KMS-11 (cell line): ENCODE data around the gene TMC5.

Source experiments
- H2AFZ ChIP-seq: fragments of 200-600 bp; sonication (generic); 2 replicates; pipeline ENCODE4 v1.6.1; 2016; ENCODE audit warnings: antibody characterized with exemption, mixed run types, low read depth
- H3K27ac ChIP-seq: fragments of 200-600 bp; sonication (generic); 2 replicates; pipeline ENCODE4 v1.6.1; 2016; ENCODE audit warnings: mild to moderate bottlenecking, mixed run types
- H3K27me3 ChIP-seq: fragments of 200-600 bp; sonication (generic); 2 replicates; pipeline ENCODE4 v1.6.1; 2017; ENCODE audit warnings: mild to moderate bottlenecking, low read depth, mixed run types, moderate library complexity; ENCODE audit not compliant: insufficient read depth
- H3K36me3 ChIP-seq: fragments of 200-600 bp; sonication (generic); 2 replicates; pipeline ENCODE4 v1.6.1; 2017; ENCODE audit warnings: mild to moderate bottlenecking, mixed run types; ENCODE audit not compliant: insufficient read depth
- H3K4me1 ChIP-seq: fragments of 200-600 bp; sonication (generic); 2 replicates; pipeline ENCODE4 v1.6.1; 2016; ENCODE audit warnings: mild to moderate bottlenecking, low read depth, mixed run types; ENCODE audit not compliant: poor library complexity, severe bottlenecking
- H3K4me2 ChIP-seq: fragments of 200-600 bp; sonication (generic); 2 replicates; pipeline ENCODE4 v1.7.0; 2016; ENCODE audit warnings: mild to moderate bottlenecking, mixed run types
- H3K4me3 ChIP-seq: fragments of 200-600 bp; sonication (generic); IDR thresholded peaks from 2 replicates; pipeline ENCODE4 v1.6.1; 2017; ENCODE audit warnings: low read depth, low read length, mixed read lengths; ENCODE audit not compliant: insufficient read depth
- H3K79me2 ChIP-seq: fragments of 200-600 bp; sonication (generic); 2 replicates; pipeline ENCODE4 v1.6.1; 2016; ENCODE audit warnings: low read depth, mixed run types; ENCODE audit not compliant: insufficient read depth
- H3K9ac ChIP-seq: fragments of 200-600 bp; sonication (generic); 2 replicates; pipeline ENCODE4 v1.6.1; 2016; ENCODE audit warnings: mild to moderate bottlenecking, mixed run types
- H4K20me1 ChIP-seq: fragments of 200-600 bp; sonication (generic); 2 replicates; pipeline ENCODE4 v1.6.1; 2016; ENCODE audit warnings: mild to moderate bottlenecking, mixed run types; ENCODE audit not compliant: insufficient read depth
- TF ChIP-seq, protein P1 (sequence below): fragments of 200-600 bp; sonication (generic); conservative IDR thresholded peaks from 2 replicates; pipeline ENCODE4 v1.6.1; 2017; ENCODE audit warnings: low read depth, mild to moderate bottlenecking, antibody characterized with exemption, low read length, moderate library complexity, mixed read lengths

Gene TMC5

DNA sequence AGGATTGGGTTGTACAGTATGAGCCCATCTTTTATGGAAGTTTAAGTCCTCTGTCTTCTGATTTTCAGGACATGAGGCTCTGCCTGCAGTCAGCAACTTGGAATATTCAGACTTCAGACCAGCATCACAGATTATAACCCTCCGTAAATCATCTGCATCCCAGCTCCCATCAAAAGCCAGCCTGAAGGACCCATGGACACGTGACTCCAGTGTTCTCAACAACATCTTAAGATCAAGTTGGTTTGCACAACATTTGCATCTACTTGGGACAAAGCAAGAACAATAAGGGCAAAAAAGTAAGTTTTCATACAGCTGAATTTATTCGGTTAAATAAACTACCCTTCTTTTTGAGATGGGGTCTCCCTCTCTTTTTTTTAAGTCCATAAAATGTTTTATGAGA lies 12.7 kb downstream of the TMC5 start:
- no peaks in the 10 kb centered on the region for H3K27me3 ChIP-seq
- H3K4me2 ChIP-seq: no peak overlapping the region
- no peaks in the 10 kb centered on the region for H4K20me1 ChIP-seq
- TF ChIP-seq, protein P1, sequence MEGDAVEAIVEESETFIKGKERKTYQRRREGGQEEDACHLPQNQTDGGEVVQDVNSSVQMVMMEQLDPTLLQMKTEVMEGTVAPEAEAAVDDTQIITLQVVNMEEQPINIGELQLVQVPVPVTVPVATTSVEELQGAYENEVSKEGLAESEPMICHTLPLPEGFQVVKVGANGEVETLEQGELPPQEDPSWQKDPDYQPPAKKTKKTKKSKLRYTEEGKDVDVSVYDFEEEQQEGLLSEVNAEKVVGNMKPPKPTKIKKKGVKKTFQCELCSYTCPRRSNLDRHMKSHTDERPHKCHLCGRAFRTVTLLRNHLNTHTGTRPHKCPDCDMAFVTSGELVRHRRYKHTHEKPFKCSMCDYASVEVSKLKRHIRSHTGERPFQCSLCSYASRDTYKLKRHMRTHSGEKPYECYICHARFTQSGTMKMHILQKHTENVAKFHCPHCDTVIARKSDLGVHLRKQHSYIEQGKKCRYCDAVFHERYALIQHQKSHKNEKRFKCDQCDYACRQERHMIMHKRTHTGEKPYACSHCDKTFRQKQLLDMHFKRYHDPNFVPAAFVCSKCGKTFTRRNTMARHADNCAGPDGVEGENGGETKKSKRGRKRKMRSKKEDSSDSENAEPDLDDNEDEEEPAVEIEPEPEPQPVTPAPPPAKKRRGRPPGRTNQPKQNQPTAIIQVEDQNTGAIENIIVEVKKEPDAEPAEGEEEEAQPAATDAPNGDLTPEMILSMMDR: no peak
- no peak overlapping the region for H2AFZ ChIP-seq
- H3K9ac ChIP-seq: no peak overlapping the region
- H3K27ac ChIP-seq: no peak overlapping the region
- H3K36me3 ChIP-seq: no peaks in the 10 kb centered on the region
- no peaks in the 10 kb centered on the region for H3K4me1 ChIP-seq
- H3K79me2 ChIP-seq: no peaks in the 10 kb centered on the region
- H3K4me3 ChIP-seq: no peak overlapping the region

DNA sequence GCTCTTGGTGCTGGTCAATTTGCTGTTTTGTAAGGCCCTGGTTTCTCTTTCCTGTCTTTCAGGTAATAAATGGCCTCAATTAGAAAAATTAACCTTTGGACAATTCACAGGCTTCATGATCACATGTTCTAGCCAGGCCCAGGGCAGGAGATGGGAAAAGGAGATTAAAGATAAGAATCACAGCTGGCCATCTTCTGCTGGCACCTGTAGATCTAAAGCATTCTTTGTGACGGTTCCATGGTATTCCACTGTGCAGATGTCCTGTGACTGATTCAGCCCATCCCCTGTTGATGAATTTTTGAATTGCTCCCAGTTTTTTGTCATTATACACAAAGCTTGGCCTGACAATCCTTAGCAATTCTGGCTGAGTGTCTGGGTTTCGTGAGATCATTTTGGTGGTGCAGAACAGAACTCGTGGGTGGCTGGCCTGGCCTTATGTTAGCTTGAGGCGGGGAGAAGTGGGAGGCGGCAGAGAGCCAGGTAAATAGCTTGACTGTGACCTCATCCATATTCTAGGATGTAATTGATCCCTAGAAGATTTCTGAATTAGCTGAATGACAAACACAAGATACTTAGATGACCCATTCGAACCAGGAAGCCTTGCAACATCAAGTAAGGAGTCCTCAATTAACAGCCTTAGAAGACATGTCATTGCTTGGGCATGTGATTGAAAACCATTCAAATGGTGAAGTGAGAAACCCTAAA lies 14.1 kb downstream of the TMC5 start:
- no peaks in the 10 kb centered on the region for H3K27me3 ChIP-seq

DNA sequence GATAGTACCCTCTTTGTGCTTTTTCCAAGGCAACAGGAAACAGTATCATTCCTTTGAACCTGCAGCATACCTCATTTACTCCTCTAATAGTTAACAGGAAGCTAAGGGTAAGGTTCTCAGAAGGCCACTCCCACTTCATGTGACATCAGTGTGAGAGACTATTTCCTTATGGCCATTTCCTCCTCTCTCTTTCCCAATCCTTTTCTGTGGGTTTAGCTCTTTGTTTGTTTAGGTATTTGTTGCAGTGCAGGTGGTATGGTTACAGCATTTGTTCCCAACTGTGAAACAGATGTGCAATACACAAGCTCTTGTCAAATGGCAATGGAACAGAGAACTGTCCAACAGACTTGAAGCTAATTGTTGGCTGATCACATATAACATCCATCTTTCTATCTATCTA lies 14.7 kb downstream of the TMC5 start:
- H3K36me3 ChIP-seq: no peaks in the 10 kb centered on the region
- no peak overlapping the region for H3K9ac ChIP-seq
- no peaks in the 10 kb centered on the region for H3K4me1 ChIP-seq
- TF ChIP-seq, protein P1: no peak
- H3K27ac ChIP-seq: no peak overlapping the region
- no peaks in the 10 kb centered on the region for H3K27me3 ChIP-seq
- no peaks in the 10 kb centered on the region for H3K79me2 ChIP-seq
- H3K4me3 ChIP-seq: no peak overlapping the region
- H4K20me1 ChIP-seq: no peaks in the 10 kb centered on the region
- H3K4me2 ChIP-seq: no peak overlapping the region
- no peak overlapping the region for H2AFZ ChIP-seq

More for the DNA sequence above, 14.1 kb downstream of the TMC5 start:
- Histone ChIP-seq H3K4me2 (no peak overlapping the region), H3K79me2 (no peaks in the 10 kb centered on the region), H3K4me3 (no peak overlapping the region), H2AFZ (no peak overlapping the region), H3K9ac (no peak overlapping the region), H3K36me3 (no peaks in the 10 kb centered on the region), H3K27ac (no peak overlapping the region), H3K4me1 (no peaks in the 10 kb centered on the region), H4K20me1 (no peaks in the 10 kb centered on the region)
- TF ChIP-seq, protein P1: no peak

DNA sequence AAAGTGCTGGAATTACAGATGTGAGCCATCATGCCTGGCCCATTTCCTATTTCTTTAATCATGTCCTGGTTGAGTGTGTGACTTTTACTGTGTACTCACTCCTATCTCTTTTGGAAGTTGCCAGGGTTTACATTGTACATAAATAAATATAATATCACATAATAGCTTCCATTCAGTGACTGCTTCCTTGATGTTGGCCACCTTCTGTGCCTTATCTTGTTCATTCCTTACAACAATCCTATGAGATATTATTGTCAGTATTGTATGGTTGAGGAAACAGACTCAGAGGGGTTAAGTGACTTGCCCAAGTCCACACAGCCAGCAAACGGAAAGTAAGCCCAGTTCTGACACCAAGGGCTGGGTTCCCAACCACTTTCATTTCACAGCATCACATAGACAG lies 16.9 kb downstream of the TMC5 start:
- H3K4me3 ChIP-seq: no peak overlapping the region
- no peaks in the 10 kb centered on the region for H4K20me1 ChIP-seq
- H3K79me2 ChIP-seq: no peaks in the 10 kb centered on the region
- H3K27me3 ChIP-seq: no peaks in the 10 kb centered on the region
- H2AFZ ChIP-seq: no peak overlapping the region
- no peak overlapping the region for H3K27ac ChIP-seq
- TF ChIP-seq, protein P1: no peak
- no peak overlapping the region for H3K4me2 ChIP-seq
- H3K9ac ChIP-seq: no peak overlapping the region
- H3K36me3 ChIP-seq: no peaks in the 10 kb centered on the region
- no peaks in the 10 kb centered on the region for H3K4me1 ChIP-seq
